Esophagus squamous epithelium (tissue), 4 donors: ENCODE results near the gene TEX261.

Source experiments
- CTCF ChIP-seq, 6 experiments: fragments of 450-650 bp in 4 of 6; fragments of 200-600 bp in 2 of 6; sonication (generic) in 2 of 6; IDR thresholded peaks; one replicate each; pipeline ENCODE4 v1.5.1; 2016 to 2019; ENCODE audit warnings: antibody characterized with exemption in 6 of 6, mild to moderate bottlenecking in 4 of 6, moderate library complexity in 4 of 6
- POLR2A ChIP-seq, 4 donors: fragments of 450-650 bp; IDR thresholded peaks; one replicate each; pipeline ENCODE4 v1.6.1; 2017; ENCODE audit warnings: antibody characterized with exemption in 4 of 4, mild to moderate bottlenecking in 4 of 4, moderate library complexity in 3 of 4

GRCh38 chr2:70939001-70939838 is 55.5 kb downstream of the TEX261 start:
- TF ChIP-seq CTCF (IDR thresholded peaks at IDR 0.05) (no peak), POLR2A (IDR thresholded peaks at IDR 0.05) (no peak)
